NT2/D1 (cell line): ENCODE results near the gene RPS6KA2.

Source experiments
- SUZ12 ChIP-seq: IDR thresholded peaks from 2 replicates; pipeline ENCODE4 v1.6.1; 2011; ENCODE audit not compliant: insufficient read length, insufficient read depth; ENCODE audit errors: extremely low read depth
- YY1 ChIP-seq: IDR thresholded peaks from 2 replicates; pipeline ENCODE4 v1.6.1; 2011; ENCODE audit not compliant: insufficient read length, insufficient read depth
- ZNF274 ChIP-seq: IDR thresholded peaks from 2 replicates; pipeline ENCODE4 v1.6.1; 2011; ENCODE audit warnings: mild to moderate bottlenecking, low read depth, low read length

- TF ChIP-seq ZNF274 (no peak), YY1 (no peak), SUZ12 (no peak)
Observed at GRCh38 chr6:166430269-166430668, 196.8 kb downstream of the RPS6KA2 start.
